ENCODE measurements around the gene ZBTB1. TPM values are rescaled to one million over a fixed set of nuclear protein-coding genes. Genes with fewer than 3 reads are reported as not detected.
A peak's percentile ranks its signal among the peaks of the same experiment; 100 is the strongest.
"Not testable (repeated sequence)": the region's sequence is repeated elsewhere in the genome, so short reads cannot be mapped to it uniquely, and the experiment has no call there.

Gene ZBTB1
- total RNA-seq, 2 donors from 2014 or later, result 26.2 to 32.7 TPM

DNA sequence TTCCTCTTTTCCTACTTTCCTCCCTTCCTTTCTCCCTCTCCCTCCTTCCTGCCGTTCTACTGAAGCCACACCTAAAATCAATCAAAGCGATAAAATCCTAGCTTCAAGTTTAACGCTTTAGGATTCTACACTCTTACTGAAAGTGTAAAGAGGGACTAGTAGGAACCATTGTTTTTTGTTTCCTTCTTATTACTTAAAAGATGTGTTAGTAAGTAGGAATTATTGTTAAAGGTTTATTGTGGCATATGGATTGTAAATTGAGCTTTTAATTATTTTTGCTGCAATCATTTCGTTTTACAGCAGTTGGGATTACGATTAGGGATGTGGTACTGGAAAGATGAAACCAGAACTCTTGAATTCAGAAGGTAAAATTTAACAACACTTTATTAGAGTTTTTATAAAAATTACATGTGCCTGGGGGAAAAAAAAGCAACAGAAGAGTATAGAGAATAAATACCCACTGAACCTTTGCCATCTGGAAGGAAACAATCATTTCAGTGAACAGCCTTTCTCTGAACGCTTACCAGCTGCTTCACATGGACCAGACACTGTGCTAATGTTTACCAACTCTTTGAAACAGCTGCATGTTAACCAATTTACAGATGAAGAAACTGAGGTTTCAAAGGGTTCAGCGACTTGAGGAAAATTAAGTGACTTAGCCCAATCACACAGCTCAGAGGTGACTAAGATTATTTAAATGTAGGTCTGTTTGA, 46.2 kb downstream of the ZBTB1 start:
- Histone ChIP-seq H3K27ac (peak overlapping the region; percentile 60), H3K9me3 (no peaks in the 10 kb centered on the region), H3K4me3 (peak overlapping the region; percentile 26), H3K4me1 (no peaks in the 10 kb centered on the region), H3K27me3 (no peaks in the 10 kb centered on the region), H3K36me3 (no peaks in the 10 kb centered on the region), H3K9ac (ENCODE audit: low read depth in 2 of 2, low read length in 2 of 2) (peak overlapping the region in 1 of 2 donors; percentile 73)
- intact Hi-C loops (cut with DNase I), result no loop called here
- TF ChIP-seq, protein P1, sequence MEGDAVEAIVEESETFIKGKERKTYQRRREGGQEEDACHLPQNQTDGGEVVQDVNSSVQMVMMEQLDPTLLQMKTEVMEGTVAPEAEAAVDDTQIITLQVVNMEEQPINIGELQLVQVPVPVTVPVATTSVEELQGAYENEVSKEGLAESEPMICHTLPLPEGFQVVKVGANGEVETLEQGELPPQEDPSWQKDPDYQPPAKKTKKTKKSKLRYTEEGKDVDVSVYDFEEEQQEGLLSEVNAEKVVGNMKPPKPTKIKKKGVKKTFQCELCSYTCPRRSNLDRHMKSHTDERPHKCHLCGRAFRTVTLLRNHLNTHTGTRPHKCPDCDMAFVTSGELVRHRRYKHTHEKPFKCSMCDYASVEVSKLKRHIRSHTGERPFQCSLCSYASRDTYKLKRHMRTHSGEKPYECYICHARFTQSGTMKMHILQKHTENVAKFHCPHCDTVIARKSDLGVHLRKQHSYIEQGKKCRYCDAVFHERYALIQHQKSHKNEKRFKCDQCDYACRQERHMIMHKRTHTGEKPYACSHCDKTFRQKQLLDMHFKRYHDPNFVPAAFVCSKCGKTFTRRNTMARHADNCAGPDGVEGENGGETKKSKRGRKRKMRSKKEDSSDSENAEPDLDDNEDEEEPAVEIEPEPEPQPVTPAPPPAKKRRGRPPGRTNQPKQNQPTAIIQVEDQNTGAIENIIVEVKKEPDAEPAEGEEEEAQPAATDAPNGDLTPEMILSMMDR (IDR thresholded peaks at IDR 0.05), result no peak
- no peak for DNase-seq

DNA sequence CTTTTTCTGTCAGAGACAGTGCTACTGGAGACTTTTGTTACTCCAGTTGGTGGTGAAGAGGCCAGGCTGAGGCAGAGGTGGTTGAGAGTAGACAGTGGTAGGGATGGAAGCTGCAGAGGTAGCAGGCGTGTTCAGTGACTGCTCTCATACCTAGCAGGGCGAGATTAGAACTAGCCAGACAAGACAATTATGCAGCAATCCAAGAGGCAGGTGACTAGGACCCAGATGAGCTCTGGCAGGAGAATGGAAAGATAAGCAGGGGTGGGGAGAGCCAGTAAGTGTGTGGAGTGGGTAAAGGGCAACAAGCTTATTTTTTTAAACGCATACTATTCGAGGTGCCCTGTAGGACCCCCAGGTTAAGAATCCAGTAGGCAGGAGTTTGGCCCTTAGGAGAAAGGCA, 50.0 kb downstream of the ZBTB1 start:
- TF ChIP-seq, protein P1 (IDR thresholded peaks at IDR 0.05), result no peak
- H3K27me3 ChIP-seq, result no peaks in the 10 kb centered on the region
- H3K4me1 ChIP-seq, result no peaks in the 10 kb centered on the region
- H3K9me3 ChIP-seq, result no peaks in the 10 kb centered on the region
- H3K27ac ChIP-seq, result no peak overlapping the region
- peak; percentile 50 for DNase-seq
- intact Hi-C loops (cut with DNase I), result no loop called here
- peak overlapping the region in 1 of 2 donors; percentile 8 for H3K9ac ChIP-seq (ENCODE audit: low read depth in 2 of 2, low read length in 2 of 2)
- H3K36me3 ChIP-seq, result no peaks in the 10 kb centered on the region
- no peak overlapping the region for H3K4me3 ChIP-seq

GRCh38 chr14:64556526-64556925, 52.0 kb downstream of the ZBTB1 start:
- TF ChIP-seq, protein P1 (IDR thresholded peaks at IDR 0.05), result no peak
- no peaks in the 10 kb centered on the region for H3K4me1 ChIP-seq
- intact Hi-C loops (cut with DNase I), result no loop called here
- H3K27me3 ChIP-seq, result no peaks in the 10 kb centered on the region
- H3K9ac ChIP-seq (ENCODE audit: low read depth in 2 of 2, low read length in 2 of 2), result no peak overlapping the region
- no peaks in the 10 kb centered on the region for H3K36me3 ChIP-seq
- DNase-seq, result no peak
- no peak overlapping the region for H3K4me3 ChIP-seq
- H3K9me3 ChIP-seq, result no peaks in the 10 kb centered on the region
- no peak overlapping the region for H3K27ac ChIP-seq

GRCh38 chr14:64558216-64558615, 53.6 kb downstream of the ZBTB1 start:
- H3K36me3 ChIP-seq; H3K4me3 ChIP-seq; H3K4me1 ChIP-seq; H3K9ac ChIP-seq (ENCODE audit: low read depth in 2 of 2, low read length in 2 of 2); H3K27ac ChIP-seq; H3K9me3 ChIP-seq; H3K27me3 ChIP-seq; DNase-seq; intact Hi-C loops (cut with DNase I): not testable (repeated sequence)

GRCh38 chr14:64561631-64562030, 57.1 kb downstream of the ZBTB1 start:
- intact Hi-C loops (cut with DNase I), result no loop called here
- TF ChIP-seq, protein P1 (IDR thresholded peaks at IDR 0.05), result no peak
- H3K4me3 ChIP-seq, result no peak overlapping the region
- no peak overlapping the region for H3K27ac ChIP-seq
- no peaks in the 10 kb centered on the region for H3K4me1 ChIP-seq
- no peaks in the 10 kb centered on the region for H3K36me3 ChIP-seq
- H3K9me3 ChIP-seq, result no peaks in the 10 kb centered on the region
- no peak overlapping the region for H3K9ac ChIP-seq (ENCODE audit: low read depth in 2 of 2, low read length in 2 of 2)
- DNase-seq, result no peak
- no peaks in the 10 kb centered on the region for H3K27me3 ChIP-seq

GRCh38 chr14:64562436-64562835, 57.9 kb downstream of the ZBTB1 start:
- no peak for DNase-seq
- Histone ChIP-seq H3K9me3 (no peaks in the 10 kb centered on the region), H3K36me3 (no peaks in the 10 kb centered on the region), H3K4me3 (no peak overlapping the region), H3K9ac (ENCODE audit: low read depth in 2 of 2, low read length in 2 of 2) (no peak overlapping the region), H3K4me1 (no peaks in the 10 kb centered on the region), H3K27me3 (no peaks in the 10 kb centered on the region), H3K27ac (no peak overlapping the region)
- TF ChIP-seq, protein P1 (IDR thresholded peaks at IDR 0.05), result no peak
- intact Hi-C loops (cut with DNase I), result no loop called here
